ENCODE results near the gene CPN2. TPM values are rescaled to one million over a fixed set of nuclear protein-coding genes. Genes with fewer than 3 reads are reported as not detected.

CPN2 gene
- total and polyA plus RNA-seq, 4 donors: 20.4 to 196 (median 128) TPM

GRCh38 chr3:194306771-194307640 lies 44.1 kb downstream of the CPN2 start:
- DNase-seq (ENCODE audit: low spot score): no peak
- H3K4me3 ChIP-seq (ENCODE audit: low read depth in 1 of 3, low read length in 3 of 3): no peak overlapping the region

GRCh38 chr3:194306109-194306686 lies 44.9 kb downstream of the CPN2 start:
- 58% methylated on average over 11 of the region's 11 CpGs for WGBS
- H3K36me3 ChIP-seq (ENCODE audit: control insufficient read depth in 4 of 4, insufficient read depth in 3 of 4, low read depth in 1 of 4, low read length in 3 of 4): no peaks in the 10 kb centered on the region
- H3K9me3 ChIP-seq (ENCODE audit: control insufficient read depth in 4 of 4, low read length in 3 of 4): no peaks in the 10 kb centered on the region
- no peak overlapping the region for H3K9ac ChIP-seq (ENCODE audit: low read depth in 1 of 2, low read length in 2 of 2)
- H3K4me1 ChIP-seq (ENCODE audit: control insufficient read depth in 4 of 4, insufficient read depth in 4 of 4, low read length in 3 of 4): peaks cover 0 to 4% (median 0%) of the 10 kb centered on the region in 4 donors
- H3K27ac ChIP-seq (ENCODE audit: low read depth in 1 of 2, low read length in 2 of 2): no peak overlapping the region
- DNase-seq (ENCODE audit: low spot score): no peak
- no peaks in the 10 kb centered on the region for H3K27me3 ChIP-seq (ENCODE audit: control insufficient read depth in 4 of 4, insufficient read depth in 4 of 4, low read length in 3 of 4)
- TF ChIP-seq RXRA (IDR thresholded peaks at IDR 0.05) (no peak), GABPA (IDR thresholded peaks at IDR 0.05 in 1 of 2, conservative IDR thresholded peaks at IDR 0.05 in 1 of 2) (no peak), TAF1 (conservative IDR thresholded peaks at IDR 0.05) (no peak), MAX (IDR thresholded peaks at IDR 0.05) (no peak), SP1 (IDR thresholded peaks at IDR 0.05) (no peak), HNF4A (conservative IDR thresholded peaks at IDR 0.05) (no peak), HNF4G (IDR thresholded peaks at IDR 0.05) (no peak), NR2F2 (IDR thresholded peaks at IDR 0.05) (no peak), RAD21 (IDR thresholded peaks at IDR 0.05) (no peak), YY1 (IDR thresholded peaks at IDR 0.05) (no peak), CTCF (IDR thresholded peaks at IDR 0.05; ENCODE audit: low read depth, low read length, missing input control) (no peak), JUND (IDR thresholded peaks at IDR 0.05) (no peak), ZBTB33 (IDR thresholded peaks at IDR 0.05) (no peak), FOXA1 (IDR thresholded peaks at IDR 0.05) (no peak), FOXA2 (IDR thresholded peaks at IDR 0.05) (no peak), EGR1 (IDR thresholded peaks at IDR 0.05; ENCODE audit: low read depth in 2 of 2) (no peak)
- H3K4me3 ChIP-seq (ENCODE audit: low read depth in 1 of 3, low read length in 3 of 3): no peak overlapping the region

More at GRCh38 chr3:194306771-194307640, 44.1 kb downstream of the CPN2 start:
- no peak for TF ChIP-seq YY1 (IDR thresholded peaks at IDR 0.05)
- no peak for TF ChIP-seq REST (IDR thresholded peaks at IDR 0.05)
- H3K4me1 ChIP-seq (ENCODE audit: control insufficient read depth in 4 of 4, insufficient read depth in 4 of 4, low read length in 3 of 4): peaks cover 0 to 4% (median 0%) of the 10 kb centered on the region in 4 donors
- H3K36me3 ChIP-seq (ENCODE audit: control insufficient read depth in 4 of 4, insufficient read depth in 3 of 4, low read depth in 1 of 4, low read length in 3 of 4): no peaks in the 10 kb centered on the region
- WGBS: 70% methylated on average over 13 of the region's 13 CpGs
- H3K27ac ChIP-seq (ENCODE audit: low read depth in 1 of 2, low read length in 2 of 2): no peak overlapping the region
- H3K9ac ChIP-seq (ENCODE audit: low read depth in 1 of 2, low read length in 2 of 2): no peak overlapping the region
- H3K27me3 ChIP-seq (ENCODE audit: control insufficient read depth in 4 of 4, insufficient read depth in 4 of 4, low read length in 3 of 4): no peaks in the 10 kb centered on the region
- H3K9me3 ChIP-seq (ENCODE audit: control insufficient read depth in 4 of 4, low read length in 3 of 4): no peaks in the 10 kb centered on the region

Measured in liver (tissue), 9 donors.